ENCODE measurements around the gene DDX28.

DNA sequence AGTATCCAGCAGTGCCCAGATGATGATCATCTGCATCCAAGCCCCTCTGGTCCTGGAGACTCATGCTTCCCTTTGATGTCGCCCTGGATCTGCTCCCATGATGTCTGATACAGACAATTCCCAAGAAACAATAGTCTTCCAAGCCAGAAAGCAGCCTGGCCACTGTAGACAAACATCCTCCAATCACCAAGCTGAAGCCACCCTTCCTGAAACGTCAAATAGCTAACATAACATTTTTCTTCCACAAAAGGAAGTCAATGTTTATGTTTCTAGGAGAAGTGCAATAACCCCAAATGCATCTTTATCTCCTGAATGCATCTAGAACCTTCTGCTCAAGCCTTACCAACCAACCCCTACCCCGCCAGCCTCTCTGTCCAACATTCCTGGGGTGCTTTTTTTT lies 22.6 kb downstream of the DDX28 start:
- TF ChIP-seq, protein P1, sequence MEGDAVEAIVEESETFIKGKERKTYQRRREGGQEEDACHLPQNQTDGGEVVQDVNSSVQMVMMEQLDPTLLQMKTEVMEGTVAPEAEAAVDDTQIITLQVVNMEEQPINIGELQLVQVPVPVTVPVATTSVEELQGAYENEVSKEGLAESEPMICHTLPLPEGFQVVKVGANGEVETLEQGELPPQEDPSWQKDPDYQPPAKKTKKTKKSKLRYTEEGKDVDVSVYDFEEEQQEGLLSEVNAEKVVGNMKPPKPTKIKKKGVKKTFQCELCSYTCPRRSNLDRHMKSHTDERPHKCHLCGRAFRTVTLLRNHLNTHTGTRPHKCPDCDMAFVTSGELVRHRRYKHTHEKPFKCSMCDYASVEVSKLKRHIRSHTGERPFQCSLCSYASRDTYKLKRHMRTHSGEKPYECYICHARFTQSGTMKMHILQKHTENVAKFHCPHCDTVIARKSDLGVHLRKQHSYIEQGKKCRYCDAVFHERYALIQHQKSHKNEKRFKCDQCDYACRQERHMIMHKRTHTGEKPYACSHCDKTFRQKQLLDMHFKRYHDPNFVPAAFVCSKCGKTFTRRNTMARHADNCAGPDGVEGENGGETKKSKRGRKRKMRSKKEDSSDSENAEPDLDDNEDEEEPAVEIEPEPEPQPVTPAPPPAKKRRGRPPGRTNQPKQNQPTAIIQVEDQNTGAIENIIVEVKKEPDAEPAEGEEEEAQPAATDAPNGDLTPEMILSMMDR (IDR thresholded peaks at IDR 0.05), result no peak
- TF ChIP-seq POLR2A (IDR thresholded peaks at IDR 0.05), result no peak

All from testis (tissue), 2 donors.